NK-92 (cell line): ENCODE data around the gene LRRC43.

ENCODE experiments used
- DNase-seq: peaks from one replicate; lab custom pipeline; 2025; ENCODE audit not compliant: unreplicated experiment; lab: John Stamatoyannopoulos, UW

The LRRC43 gene, protein sequence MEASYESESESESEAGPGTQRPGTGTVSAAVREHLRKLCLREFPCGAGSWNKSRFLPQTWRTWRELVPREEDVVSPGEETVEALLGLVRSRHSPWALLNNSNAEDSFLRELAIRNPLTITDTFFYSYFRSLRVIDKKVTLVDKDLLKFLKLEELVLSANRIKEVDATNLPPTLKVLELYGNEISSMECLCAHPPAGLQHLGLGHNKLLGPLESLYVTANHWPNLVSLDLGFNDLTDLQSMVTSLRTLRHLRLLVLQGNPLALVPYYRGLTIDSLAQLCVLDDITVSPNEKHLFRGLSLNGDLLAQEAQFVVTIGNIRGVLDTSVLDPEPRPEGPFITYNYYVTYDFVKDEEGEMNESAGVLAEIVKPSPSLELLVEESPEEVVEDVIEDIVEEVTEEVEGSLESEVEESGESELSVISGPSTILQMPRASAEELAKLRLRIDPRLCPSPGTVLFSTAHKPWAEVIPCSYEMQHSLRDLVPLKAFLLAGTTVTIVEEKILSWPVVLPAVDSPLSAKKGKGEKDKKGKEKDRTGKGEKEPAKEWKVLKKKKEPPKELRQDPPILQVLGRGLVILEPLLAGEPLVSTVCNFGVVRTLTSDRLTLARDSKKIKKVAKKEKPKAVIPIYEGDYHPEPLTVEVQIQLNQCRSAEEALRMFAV

DNA sequence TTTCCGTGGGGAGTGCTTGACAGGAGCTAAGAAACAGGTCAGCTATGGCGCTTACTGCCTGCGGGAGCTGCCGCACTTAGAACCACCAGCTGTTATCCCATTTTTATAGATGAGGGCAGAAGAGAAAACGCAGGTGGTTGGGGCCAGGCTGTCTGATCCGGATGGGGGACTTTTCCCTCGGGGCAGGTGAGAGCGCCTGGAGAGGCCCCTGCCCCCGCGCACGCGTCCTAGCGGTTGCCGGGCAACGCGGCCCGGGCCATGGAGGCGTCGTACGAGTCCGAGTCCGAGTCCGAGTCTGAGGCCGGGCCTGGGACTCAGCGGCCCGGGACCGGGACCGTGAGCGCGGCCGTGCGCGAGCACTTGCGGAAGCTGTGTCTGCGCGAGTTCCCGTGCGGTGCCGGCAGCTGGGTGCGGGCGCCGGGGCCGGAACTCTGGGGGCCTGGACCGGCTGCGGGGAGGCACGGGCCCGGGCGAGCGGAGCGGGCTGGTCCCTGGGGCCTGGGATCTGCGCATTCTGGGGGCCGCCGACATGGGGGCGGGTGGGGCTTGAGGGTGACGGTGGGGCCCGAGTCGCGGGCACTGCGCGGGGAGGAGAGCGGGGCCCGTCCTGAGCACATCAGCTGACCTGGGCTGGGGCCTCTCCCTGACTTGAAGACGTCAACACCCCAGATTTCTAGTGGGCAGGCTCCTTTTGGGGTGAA lies at the start of gene LRRC43:
TSS of gene LRRC43 (plus strand) at position 237 of the 701 bp plus-strand sequence. CDS start at position 259, 22 bp downstream.
- no peak for DNase-seq

DNA sequence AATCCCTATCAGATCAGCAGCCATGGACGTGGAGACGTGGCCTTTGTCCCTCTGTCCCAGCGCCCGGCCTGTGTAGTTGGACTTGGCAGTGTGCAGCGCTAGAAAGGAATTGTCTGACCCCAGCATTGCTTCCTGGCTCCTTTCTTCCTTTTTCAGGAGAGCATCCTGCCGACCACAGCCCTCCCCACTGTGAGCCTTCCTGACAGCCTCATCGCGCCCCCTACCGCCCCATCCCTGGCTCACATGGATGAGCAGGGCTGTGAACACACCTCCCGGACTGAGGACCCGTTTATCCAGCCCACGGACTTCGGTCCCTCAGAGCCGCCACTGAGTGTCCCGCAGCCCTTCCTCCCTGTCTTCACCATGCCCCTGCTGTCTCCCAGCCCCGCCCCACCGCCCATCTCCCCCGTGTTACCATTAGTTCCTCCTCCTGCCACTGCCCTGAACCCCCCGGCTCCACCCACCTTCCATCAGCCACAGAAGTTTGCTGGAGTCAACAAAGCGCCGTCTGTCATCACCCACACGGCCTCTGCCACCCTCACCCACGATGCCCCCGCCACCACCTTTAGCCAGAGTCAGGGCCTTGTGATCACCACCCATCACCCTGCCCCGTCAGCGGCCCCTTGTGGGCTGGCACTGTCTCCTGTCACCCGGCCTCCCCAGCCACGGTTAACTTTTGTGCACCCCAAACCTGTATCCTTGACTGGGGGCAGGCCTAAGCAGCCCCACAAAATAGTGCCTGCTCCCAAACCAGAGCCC lies 49.6 kb upstream of the LRRC43 start:
- no peak for DNase-seq

DNA sequence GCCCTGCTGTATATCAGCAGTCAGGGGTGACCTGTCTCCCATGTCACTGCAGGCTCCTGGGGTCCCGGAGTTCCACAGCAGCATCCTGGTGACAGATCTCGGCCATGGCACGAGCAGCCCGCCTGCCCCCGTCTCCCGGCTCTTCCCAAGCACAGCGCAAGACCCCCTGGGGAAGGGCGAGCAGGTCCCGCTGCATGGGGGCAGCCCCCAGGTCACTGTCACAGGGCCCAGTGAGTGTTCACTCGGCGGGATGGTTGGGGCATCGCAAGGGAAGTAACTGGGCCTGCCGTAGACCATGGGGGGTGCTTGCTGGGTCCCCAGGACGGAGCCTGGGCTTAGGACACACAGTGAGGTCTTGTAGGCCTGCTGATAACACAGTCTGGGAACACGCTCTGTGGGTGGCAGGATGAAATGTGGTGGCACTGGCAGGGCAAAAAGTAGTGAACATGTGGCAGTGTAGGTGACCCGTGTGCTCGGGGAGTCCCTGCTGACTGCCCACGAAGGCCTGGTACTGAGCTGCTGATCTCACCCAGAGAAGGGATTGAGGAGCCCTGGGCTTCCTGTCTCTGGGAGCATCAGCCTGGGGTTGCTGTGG lies 47.4 kb upstream of the LRRC43 start:
- DNase-seq, result no peak

DNA sequence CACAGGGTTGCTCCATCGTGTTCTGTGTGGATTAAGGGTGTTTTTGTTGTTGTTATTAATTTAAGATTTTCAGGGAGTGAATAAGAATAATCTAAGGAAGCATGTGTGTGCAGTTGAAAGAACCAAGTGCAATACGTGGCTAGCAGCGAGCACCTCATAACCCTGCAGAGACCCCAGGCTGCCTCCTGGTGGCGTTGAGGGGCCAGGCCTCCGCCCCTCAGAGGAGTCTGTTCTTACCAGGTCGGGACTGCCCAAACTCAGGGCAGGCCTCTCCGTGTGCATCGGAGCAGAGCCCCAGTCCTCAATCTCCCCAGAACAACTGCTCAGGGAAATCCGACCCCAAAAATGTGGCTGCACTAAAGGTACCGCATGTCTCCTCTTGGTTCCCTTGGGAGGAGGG lies 45.7 kb upstream of the LRRC43 start:
- no peak for DNase-seq

DNA sequence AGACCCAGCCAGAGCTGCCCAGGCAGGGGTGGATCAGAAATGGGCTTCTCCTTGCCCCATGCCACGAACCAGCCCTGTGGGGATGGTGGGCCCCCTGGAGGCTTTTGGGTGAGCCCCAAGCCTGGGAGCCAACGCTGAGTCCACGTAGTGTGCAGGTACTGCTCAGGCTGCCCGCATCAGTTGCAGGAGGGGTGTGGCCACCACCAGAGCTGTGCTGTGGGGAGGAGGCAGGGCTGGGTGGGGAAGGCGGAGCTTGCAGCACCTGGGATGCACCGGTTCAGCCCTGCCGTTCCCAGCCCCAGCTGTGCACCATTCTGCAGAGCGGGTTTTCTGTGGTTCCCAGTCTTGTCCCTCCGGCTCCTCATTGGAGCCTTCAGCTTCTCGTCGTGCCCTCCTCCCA lies 45.2 kb upstream of the LRRC43 start:
- DNase-seq, result no peak

DNA sequence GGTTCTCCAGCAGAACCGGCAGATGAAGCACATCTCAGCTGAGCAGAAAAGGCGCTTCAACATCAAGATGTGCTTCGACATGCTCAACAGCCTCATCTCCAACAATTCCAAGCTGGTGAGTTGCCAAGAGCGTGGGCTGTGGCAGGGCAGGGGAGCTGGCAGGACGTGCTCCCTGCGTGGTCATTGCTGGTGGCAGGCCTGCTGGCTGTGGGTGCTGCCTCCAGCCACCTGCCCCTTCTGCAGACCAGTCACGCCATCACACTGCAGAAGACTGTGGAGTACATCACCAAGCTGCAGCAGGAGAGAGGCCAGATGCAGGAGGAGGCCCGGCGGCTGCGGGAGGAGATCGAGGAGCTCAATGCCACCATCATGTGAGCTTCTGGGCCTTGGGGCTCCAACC lies 44.7 kb upstream of the LRRC43 start:
- DNase-seq, result no peak

DNA sequence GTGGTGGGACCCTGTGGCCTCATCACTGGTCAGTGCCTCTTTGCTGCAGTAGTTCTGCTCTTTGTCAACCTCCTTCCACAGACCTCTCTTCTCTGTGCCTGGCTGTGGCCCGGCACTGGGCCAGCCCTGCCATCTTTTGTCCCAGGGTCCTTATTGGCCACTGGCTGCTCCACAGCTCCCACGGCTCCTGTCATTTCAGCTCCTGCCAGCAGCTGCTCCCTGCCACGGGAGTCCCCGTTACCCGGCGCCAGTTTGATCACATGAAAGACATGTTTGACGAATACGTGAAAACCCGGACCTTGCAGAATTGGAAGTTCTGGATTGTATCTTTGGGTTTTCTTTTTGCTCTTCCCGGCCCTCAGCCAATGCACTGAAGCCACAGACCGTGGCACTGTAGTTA lies 44.3 kb upstream of the LRRC43 start:
- no peak for DNase-seq

DNA sequence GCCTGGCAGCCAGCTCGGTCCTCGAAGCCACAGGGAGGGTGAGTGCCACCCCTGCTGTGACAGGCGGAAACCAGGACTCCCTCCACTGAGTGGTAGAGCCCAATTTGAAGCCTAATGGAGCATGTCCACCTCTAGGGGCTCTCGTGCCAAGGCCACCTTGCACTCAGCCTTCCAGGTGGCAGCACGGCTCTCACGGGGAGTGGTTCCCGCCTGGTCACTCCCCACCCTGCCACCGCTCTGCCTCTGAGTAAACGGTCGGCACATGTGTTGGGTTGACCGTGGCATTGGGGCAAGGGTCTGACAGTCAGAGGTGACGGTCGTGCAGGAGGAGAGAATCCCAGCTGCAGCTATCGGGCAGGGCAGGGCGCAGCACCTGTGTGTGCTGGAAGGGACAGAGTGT lies 43.7 kb upstream of the LRRC43 start:
- no peak for DNase-seq

DNA sequence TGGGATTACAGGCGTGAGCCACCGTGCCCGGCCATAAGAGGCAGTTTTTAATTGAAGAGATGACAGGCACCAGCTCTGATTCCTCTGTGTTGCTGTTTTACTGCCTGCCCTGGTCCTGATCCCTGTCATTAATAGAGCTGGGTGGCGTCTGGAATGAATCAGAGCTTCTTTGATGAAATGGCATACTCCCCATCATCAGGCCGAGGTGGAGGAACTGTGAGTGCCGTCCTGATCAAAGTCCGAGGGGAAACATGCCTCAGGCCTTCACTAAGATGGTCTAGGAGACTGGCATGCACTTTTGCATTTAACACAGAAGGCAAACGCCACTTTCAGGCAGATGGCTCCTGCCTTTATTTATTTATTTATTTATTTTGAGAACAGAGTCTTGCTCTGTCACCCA lies 43.0 kb upstream of the LRRC43 start:
- no peak for DNase-seq

DNA sequence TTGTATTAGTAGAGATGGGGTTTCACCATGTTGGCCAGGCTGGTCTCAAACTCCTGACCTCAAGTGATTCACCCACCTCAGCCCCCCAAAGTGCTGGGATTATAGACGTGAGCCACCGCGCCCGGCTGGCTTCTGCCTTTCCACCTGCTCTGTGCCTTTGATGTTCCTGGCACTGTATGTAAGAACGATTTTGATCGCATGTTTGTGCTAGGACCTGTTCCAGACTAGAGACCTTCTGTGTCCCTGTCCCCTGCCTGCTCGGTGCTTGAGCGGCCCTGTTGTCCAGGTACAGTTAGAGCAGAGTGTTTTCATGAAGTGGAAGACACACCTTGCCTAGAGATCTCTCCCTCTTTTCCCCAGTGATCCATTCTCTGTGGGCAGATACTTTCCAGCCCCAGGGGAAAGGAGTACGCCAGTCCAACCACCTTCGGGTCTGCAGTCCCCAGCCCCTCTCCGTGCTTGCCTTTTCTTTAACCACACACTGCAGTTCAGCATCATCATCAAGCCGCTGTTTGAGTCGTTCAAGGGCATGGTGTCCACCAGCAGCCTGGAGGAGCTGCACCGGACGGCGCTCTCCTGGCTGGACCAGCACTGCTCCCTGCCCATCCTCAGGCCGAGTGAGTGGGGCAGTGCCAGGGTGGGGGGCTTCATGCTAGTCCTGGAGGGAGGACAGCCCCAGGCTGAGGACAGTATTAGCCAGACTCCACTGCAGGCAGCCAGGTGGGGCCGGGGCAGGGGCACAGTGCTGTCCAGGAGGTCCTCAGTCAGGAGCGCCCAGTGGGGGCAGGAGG lies 42.3 kb upstream of the LRRC43 start:
- DNase-seq, result no peak

DNA sequence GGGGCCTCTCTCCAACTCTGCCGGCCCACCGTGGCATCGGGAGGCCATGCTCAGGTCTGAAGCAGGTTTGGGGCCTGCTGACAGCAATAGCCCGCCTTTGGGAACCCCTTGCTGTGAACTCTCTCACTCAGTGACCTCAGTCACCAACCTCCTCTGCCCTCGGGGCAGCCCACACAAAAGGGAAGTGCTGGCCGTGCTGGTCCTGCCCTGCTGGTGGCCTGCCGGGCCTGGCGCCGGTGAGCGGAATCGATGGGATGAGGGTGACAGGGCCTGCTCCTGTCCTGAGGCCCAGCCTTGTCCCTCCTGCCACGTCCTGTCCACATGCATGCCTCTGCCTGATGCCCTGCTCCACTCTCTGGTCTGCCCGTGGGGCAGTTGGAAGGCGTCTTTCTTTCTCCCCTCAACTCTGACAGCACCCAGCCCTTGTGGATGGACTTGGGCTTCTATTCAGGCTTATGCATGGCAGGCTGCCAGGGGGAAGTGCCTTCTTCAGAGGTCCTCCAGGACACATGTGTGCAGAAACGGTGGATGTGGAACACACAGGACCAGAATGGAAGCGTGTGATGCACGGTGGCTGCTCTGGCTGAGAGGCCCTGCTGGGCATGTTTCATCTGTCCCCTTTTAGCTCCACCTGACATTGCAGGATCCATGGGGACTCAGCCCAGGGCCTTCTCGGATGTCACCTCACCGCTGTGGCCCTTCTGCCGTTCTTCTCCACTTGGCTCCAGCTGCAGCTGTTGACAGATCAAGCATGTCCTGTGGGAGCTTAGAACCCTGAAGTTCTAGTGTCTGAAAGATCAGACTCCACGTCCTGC lies 40.8 kb upstream of the LRRC43 start:
- no peak for DNase-seq

DNA sequence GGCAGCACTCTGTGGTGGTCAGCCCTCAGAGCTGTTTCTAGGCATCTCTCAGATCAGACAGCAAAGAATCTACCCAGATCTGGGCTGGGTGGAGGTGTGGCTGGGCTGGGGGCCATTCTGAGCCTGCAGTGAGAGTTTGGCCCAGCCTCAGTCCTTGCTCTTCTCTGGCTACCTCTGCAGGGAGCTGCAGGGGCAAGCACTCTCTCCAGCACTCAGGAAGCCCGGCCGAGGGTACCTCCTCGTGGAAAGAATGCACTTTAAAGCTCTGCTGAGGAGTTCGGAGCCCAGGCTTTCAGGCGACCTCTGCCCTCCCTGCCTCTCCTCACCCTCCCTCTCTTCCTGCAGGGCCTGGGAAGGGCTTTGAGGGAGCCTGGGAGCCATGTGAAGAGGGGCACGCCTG lies 40.1 kb upstream of the LRRC43 start:
- no peak for DNase-seq

DNA sequence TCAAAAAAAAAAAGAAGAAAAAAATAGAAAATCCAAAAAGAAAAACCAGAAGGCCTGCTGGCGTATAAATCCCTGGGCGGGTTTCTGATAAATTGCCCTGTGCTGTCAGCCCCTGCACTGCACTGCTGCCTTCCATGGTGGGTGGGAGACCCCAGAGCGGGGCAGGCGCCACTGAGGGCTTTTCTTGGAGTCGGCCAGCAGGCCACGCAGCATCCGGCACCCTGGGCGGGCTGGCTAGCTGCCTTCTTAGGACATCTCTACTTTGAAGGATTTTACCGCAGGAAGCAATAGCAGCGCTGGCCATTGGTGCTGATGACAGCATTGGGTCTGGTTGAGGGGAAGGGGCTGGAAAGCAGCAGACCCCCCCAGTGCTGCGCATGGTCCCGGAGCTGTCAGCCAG lies 38.0 kb upstream of the LRRC43 start:
- DNase-seq, result no peak

DNA sequence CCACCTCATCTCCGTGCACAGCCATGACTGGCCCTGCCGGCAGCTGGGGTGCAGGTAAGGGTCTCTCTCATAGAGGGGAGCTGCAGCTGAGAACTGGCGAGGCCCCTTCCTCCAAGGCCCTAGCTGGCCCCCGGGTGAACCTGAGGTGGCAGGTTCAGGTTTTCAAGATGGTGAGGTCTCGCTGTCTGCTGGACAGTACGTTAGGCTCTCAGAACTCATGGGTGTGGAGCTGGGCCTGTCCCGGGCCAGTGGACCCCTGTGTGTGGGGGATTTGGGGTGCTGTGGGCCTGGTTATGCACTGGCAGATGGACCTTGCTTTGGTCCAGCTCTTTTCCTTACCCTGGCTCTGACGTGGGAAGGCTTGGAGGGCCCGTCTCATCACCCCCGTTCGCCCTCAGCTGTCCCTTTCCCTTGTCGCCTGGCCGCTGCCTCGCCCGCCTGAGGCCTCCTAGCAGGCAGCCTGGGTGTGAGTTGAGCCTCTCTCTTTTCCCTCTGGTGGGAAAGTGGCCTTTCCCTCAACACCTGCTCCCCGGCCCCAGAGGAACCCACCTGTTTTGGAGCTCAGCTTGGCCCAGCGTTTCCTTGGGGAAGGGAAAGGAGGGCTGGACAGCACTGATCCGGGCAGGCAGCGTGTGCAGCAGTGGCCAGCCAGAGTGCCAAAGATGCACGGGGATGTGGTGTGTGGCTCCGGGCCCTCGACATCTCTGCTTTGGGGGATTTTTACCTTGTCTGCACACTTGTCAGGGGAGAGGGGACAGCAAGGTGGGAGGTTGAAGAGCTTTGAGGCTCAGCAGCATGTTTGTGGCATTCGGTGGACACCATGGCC lies 37.2 kb upstream of the LRRC43 start:
- DNase-seq, result no peak

DNA sequence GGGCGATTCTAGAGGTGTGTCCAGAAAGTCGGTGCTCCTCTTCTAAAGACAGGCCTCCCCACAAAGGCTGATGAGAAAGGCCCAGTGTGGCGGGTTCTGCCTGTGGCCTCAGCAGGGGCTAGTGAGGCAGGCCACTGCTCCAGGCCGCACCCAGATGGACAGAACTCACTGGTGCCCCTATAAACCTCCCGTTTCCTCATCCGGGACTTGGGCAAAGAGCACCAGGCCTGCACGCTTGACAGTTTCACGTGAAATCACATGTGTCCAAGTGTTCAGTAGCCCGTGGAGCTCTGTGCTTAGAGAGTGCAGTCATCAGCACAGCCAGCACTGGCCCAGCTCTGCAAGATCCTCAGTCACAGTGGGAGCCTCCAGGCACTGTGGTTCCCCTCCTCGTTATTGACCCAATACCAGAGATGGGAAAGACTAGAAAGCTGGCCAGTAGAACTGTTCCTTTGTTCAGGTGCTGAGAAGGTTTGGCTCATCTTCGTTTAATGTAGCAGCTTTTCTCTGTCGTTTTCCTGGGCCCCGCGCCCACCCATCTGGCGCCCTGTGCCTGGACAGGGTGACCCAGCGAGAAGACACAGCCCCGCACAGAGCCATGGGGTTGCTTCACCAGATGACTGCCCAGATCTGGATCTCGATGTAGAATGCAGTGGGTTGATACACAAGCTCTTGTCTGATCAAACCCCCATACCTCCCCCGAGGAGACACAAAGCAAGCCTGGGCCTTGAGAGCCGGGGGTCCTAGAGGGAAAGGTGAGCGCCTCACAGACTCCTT lies 35.2 kb upstream of the LRRC43 start:
- DNase-seq, result no peak

DNA sequence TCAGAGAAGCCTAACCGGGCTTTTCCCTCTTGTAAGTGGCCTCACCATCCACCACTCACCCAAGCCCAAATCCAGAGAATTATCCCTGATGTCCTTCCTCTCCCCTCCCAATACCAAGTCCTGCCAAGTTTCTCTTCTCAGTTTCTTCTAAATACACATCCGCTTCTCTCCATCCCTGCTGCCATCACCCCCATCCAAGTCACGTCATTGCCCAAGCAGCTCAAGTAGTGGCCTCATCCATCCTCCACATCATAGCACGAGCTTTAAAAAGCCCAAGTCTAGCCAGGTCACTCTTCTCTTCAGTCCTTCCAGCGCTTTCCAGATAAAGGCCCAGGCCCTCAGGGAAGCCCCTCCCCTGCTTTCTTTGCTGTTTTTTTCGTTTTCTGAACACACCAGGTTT lies 34.3 kb upstream of the LRRC43 start:
- no peak for DNase-seq

DNA sequence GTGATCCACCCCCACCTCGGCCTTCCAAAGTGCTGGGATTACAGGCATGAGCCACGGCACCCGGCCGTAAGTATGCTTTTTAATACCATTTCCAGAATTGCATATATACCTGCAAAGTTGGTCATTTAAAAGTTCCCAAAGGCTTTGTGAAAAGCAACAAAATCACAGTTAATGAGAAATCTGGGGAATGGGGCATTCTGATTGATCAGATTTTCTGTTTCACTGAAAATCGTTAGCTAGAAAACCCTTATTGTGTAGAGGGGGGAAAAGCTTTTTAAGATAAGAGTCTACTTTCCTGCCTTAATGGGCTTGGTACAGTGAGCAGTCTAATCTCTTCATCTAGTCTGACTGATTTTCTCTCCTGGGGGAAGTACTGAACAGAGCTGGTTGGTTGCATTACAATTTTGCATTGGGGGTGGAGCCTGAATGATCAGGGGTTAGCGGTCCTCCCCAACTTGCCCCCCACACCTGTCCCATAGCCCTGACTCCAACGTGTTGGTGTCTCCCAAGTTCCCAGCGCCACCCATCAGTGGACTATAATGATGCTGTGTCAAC lies 32.7 kb upstream of the LRRC43 start:
- no peak for DNase-seq
